Mononuclear cell (primary cell): ENCODE results near the gene SCIN. TPM values are rescaled to one million over a fixed set of nuclear protein-coding genes. Genes with fewer than 3 reads are reported as not detected.
A peak's percentile ranks its signal among the peaks of the same experiment; 100 is the strongest.

Source experiments
- H3K27me3 ChIP-seq: 2 replicates; pipeline ENCODE4 v1.6.0; 2011; ENCODE audit warnings: low read length, control low read depth; ENCODE audit not compliant: insufficient read depth
- H3K4me1 ChIP-seq: 2 replicates; pipeline ENCODE4 v1.5.1; 2011; ENCODE audit warnings: mild to moderate bottlenecking, low read length, control low read depth; ENCODE audit not compliant: insufficient read depth
- H3K4me3 ChIP-seq: 2 replicates; pipeline ENCODE4 v1.5.1; 2011; ENCODE audit warnings: mild to moderate bottlenecking, low read length, moderate library complexity
- H3K9me3 ChIP-seq: 2 replicates; pipeline ENCODE4 v1.5.1; 2011; ENCODE audit warnings: low read depth, mild to moderate bottlenecking, control low read depth, low read length
- total RNA-seq: library from RNA; depleted of rRNA; stranded (reverse); fragments of >200 nt; gene quantifications from one replicate; pipeline ENCODE4 v1.2.3, GENCODE V29; 2012

SCIN gene
- total RNA-seq, 1 donor = 0.21 TPM

GRCh38 chr7:12620371-12620770, 49.9 kb downstream of the SCIN start:
- no peak overlapping the region for H3K4me3 ChIP-seq
- no peaks in the 10 kb centered on the region for H3K27me3 ChIP-seq
- H3K4me1 ChIP-seq = no peaks in the 10 kb centered on the region
- H3K9me3 ChIP-seq = no peaks in the 10 kb centered on the region

DNA sequence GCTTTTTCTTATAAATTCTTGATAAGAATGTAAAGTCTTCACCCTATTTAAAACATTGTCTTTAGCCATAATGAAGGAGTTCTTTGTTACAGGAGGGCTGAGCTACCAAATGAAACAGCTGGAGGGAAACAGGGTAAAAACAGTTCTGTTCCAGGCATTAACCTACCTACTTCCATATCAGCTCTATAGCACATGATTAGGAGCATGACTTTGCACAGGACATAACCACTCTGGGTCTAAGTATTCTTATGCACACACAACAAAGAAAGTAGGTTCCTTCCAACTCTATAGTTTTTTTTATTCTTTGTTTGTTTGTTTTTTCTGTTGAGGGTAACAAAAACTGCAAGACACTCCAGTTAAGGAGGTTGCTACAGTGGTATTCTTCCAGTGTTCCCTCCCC, 52.7 kb downstream of the SCIN start:
- no peak overlapping the region for H3K4me3 ChIP-seq
- H3K9me3 ChIP-seq = no peaks in the 10 kb centered on the region
- no peaks in the 10 kb centered on the region for H3K27me3 ChIP-seq
- H3K4me1 ChIP-seq = no peaks in the 10 kb centered on the region

DNA sequence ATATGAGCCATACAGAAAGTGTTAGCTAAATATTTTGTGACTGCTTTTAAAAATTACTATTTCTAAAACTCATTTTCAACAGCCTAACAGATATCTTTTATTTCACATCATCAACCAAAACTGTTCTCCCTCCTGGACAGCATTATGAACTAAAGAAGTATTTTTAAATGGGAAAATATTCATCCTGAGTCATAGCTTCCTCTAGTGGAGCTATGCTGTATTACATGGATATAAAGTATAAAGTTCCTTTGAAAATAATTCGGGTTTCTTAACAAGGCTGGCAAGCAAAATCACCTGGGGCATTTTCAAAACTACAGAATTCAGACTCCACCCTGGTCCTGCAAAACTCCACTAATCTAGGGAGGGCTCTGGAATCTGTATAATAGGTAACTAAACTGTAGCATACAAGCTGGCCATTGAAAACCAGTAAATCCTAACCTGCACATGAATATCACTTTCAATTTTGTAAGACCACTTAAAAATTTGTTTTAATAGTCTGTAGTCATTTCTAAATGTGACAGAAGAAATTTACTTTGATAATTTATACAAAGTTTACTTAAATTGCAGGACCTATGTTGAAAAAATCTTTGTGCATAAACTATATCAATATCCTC, 53.5 kb downstream of the SCIN start:
- no peak overlapping the region for H3K4me3 ChIP-seq
- H3K9me3 ChIP-seq = no peaks in the 10 kb centered on the region
- no peaks in the 10 kb centered on the region for H3K27me3 ChIP-seq
- no peaks in the 10 kb centered on the region for H3K4me1 ChIP-seq

DNA sequence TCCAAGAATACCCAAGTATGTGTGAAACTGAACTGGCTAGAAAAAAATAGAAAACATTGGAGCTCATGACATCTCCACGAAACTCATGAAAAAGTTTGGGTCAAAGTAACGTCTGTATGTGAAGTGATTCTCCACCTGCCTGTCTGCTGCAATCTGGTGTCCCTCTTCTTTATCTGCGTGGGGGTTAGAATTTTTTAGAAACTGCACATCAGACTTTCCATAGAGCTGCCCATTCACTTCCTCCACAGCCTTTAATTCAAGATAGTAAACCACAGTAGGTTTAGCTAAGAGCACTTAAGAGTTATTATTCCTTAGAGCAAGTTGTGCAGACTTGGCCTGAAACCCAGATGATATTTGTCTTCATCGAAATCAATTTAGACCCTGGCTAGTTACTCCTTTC, 55.3 kb downstream of the SCIN start:
- no peaks in the 10 kb centered on the region for H3K9me3 ChIP-seq
- H3K4me3 ChIP-seq = no peak overlapping the region
- H3K27me3 ChIP-seq = no peaks in the 10 kb centered on the region
- H3K4me1 ChIP-seq = no peaks in the 10 kb centered on the region

DNA sequence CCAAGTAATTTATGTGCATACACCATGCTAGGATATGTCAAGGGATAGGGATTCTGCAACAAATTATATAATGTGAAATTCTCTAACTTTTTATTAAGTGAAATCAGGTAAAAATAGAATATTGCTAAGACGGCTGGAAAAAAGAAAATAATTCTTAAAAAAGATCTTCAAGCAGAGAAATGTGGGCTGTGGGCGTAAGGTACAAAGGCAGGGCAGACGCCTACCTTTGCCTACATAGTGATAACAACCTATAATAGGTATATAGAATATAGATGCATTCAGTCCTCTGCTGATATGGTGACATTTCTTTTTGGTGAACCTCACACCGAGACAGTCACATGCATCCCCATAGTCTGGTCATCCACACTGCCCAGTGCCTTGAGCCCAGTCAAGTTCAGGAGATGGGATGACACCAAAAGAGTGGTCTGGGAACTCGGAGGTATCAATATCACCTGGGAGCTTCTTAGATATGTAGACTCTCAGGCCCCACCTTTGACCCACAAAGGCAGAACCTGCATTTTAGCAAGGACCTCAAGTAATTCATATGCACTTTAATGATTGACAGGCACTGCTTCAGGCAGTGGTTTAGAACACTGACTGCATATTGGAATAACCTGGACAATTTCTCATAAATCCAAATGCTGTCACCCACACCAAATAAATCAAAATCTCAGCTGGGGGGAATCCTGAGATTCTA, 59.4 kb downstream of the SCIN start:
- no peaks in the 10 kb centered on the region for H3K9me3 ChIP-seq
- H3K4me1 ChIP-seq = no peaks in the 10 kb centered on the region
- H3K4me3 ChIP-seq = no peak overlapping the region

DNA sequence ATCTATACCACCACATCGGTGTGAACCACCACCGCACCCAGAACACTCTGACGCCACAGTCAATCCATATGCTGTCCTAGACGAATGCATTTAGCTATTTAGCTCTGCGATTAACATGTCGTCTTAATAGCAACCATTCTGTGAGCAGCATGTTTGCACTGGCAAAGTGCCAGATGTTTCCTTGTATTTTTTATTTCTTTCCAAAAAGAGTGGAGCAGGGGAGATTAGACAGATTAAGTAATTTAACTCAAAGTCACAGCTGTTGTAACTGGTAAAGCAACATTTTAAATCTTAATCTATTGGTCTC, 59.9 kb downstream of the SCIN start:
- H3K27me3 ChIP-seq = no peaks in the 10 kb centered on the region
- no peak overlapping the region for H3K4me3 ChIP-seq
- H3K4me1 ChIP-seq = no peaks in the 10 kb centered on the region
- no peaks in the 10 kb centered on the region for H3K9me3 ChIP-seq

More for the DNA sequence above, 59.4 kb downstream of the SCIN start:
- H3K27me3 ChIP-seq = no peaks in the 10 kb centered on the region

GRCh38 chr7:12633582-12633981, 63.1 kb downstream of the SCIN start:
- peaks cover 9% of the 10 kb centered on the region for H3K4me1 ChIP-seq
- H3K27me3 ChIP-seq = no peaks in the 10 kb centered on the region
- no peaks in the 10 kb centered on the region for H3K9me3 ChIP-seq
- no peak overlapping the region for H3K4me3 ChIP-seq

GRCh38 chr7:12635830-12636229, 65.3 kb downstream of the SCIN start:
- Histone ChIP-seq H3K4me1 (peaks cover 9% of the 10 kb centered on the region), H3K27me3 (no peaks in the 10 kb centered on the region), H3K9me3 (no peaks in the 10 kb centered on the region), H3K4me3 (no peak overlapping the region)

DNA sequence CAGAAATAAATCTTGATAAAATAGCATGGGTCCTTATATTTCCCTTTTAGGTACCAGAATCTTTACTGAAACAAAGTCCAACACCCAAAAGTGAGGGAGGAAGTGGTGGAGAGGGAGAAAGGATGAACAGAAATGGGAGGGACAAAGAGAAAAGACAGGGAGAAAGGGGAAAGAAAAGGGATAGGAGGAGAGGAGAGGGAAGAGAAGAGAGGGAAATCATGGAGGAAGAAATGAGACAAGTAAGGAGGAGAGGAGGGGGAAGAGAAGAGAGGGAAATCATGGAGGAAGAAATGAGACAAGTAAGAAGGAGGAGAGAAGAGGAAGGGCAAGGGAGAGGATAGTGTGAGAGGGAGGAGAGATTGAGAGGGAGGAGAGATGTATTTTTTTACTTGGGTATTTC, 66.8 kb downstream of the SCIN start:
- no peaks in the 10 kb centered on the region for H3K27me3 ChIP-seq
- H3K9me3 ChIP-seq = no peaks in the 10 kb centered on the region
- no peak overlapping the region for H3K4me3 ChIP-seq
- H3K4me1 ChIP-seq = peaks cover 9% of the 10 kb centered on the region

GRCh38 chr7:12637819-12638592, 67.5 kb downstream of the SCIN start:
- H3K9me3 ChIP-seq = no peaks in the 10 kb centered on the region
- H3K4me3 ChIP-seq = peak overlapping the region; percentile 5
- H3K4me1 ChIP-seq = peaks cover 10% of the 10 kb centered on the region
- no peaks in the 10 kb centered on the region for H3K27me3 ChIP-seq

- no peak overlapping the region for H3K4me3 ChIP-seq
Measured at GRCh38 chr7:12638851-12639456, 68.4 kb downstream of the SCIN start.

DNA sequence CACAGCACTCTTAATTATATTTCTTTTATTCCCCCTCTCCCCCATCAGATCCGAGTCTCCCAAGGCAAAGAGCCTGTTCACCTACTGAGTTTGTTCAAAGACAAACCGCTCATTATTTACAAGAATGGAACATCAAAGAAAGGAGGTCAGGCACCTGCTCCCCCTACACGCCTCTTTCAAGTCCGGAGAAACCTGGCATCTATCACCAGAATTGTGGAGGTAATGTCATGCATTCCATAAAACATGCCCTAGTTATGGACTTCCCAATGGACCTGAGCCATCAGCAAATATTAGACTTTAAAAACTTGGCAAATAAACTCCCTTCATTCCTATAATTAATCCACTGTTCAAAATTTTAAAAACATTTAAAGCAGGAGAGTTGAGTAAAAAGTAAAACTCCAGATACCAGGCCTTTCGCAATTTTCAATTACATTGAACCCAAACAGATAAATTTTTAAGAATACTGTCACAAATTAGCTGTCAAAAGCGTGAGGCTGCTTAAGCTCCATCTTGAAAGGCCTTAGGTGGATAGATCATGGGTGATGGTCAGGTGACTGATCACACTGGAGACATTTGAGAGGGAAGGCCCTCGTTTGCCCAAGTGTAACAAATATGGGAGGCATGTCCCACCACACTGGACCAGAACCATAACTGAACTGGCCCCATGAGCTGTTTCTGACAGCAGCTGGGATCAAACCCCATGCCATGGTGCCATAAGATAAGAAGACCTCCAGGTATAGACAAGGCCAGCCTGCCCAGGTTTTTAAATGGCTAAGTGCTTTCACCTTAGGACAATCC, 70.0 kb downstream of the SCIN start:
- H3K27me3 ChIP-seq = no peaks in the 10 kb centered on the region
- H3K4me3 ChIP-seq = no peak overlapping the region
- H3K4me1 ChIP-seq = peaks cover 19% of the 10 kb centered on the region
- H3K9me3 ChIP-seq = no peaks in the 10 kb centered on the region

More at GRCh38 chr7:12638851-12639456, 68.4 kb downstream of the SCIN start:
- Histone ChIP-seq H3K4me1 (peaks cover 19% of the 10 kb centered on the region), H3K9me3 (no peaks in the 10 kb centered on the region), H3K27me3 (no peaks in the 10 kb centered on the region)

DNA sequence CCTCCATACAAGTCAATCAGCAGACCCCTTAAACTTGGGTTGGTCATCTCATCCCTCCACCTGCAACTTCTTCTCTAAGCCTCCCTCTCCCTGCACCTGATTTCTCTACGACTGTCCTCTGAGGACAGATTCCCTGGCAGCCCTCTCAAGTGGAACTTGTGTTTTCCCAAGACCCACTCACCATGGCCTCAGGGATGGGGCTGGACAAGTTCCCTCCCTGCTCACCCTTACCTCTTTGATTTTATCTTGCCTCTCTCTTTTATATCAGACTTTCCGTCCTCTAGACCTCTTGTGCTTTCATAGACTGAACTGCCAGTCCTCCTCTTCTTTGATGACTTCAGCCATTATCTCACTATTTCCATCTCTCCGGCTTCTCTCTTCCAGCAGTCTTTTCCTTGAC, 70.7 kb downstream of the SCIN start:
- Histone ChIP-seq H3K4me1 (peaks cover 17% of the 10 kb centered on the region), H3K4me3 (no peak overlapping the region), H3K27me3 (no peaks in the 10 kb centered on the region), H3K9me3 (no peaks in the 10 kb centered on the region)

- Histone ChIP-seq H3K9me3 (no peaks in the 10 kb centered on the region), H3K27me3 (no peaks in the 10 kb centered on the region), H3K4me3 (no peak overlapping the region), H3K4me1 (peaks cover 17% of the 10 kb centered on the region)
Measured at GRCh38 chr7:12642508-12642907, 72.0 kb downstream of the SCIN start.
